ENCODE results near the gene MECP2.

GRCh38 chrX:153981771-153982533, 115.6 kb downstream of the MECP2 start:
- TF ChIP-seq CTCF (IDR thresholded peaks at IDR 0.05) (no peak), POLR2A (IDR thresholded peaks at IDR 0.05) (no peak)
